ENCODE measurements around the gene RAB28.

- TF ChIP-seq EZH2 (IDR thresholded peaks at IDR 0.05; ENCODE audit: low read length, unreplicated experiment) (no peak), CTCF (conservative IDR thresholded peaks at IDR 0.05; ENCODE audit: low read depth, low read length) (no peak)
These were observed 158.4 kb downstream of the RAB28 start for GRCh38 chr4:13325744-13326143.
